HEK293 (cell line): ENCODE results near the gene DYNC1I1.
"Not testable (repeated sequence)": the region's sequence is repeated elsewhere in the genome, so short reads cannot be mapped to it uniquely, and the experiment has no call there.

ENCODE experiments used
- CTCF ChIA-PET: fragments of 350-600 bp; formaldehyde crosslinking; extraction: SDS; loops from one replicate; lab custom pipeline; 2021; ENCODE audit warnings: antibody characterized with exemption; lab: Yijun Ruan, JAX
- POLR2A ChIA-PET: fragments of 300-600 bp; formaldehyde crosslinking; extraction: SDS; loops from one replicate; lab custom pipeline; 2020; ENCODE audit warnings: antibody characterized with exemption, inconsistent platforms; lab: Yijun Ruan, JAX
- H3K27ac ChIP-seq: fragments of 200-500 bp; sonication (Bioruptor generic); 2 replicates; pipeline ENCODE4 v1.5.1; 2014; ENCODE audit warnings: low read depth, low read length, control low read depth, inconsistent platforms; ENCODE audit errors: extremely low read depth
- H3K36me3 ChIP-seq, 2 experiments: fragments of 200-500 bp in 1 of 2; sonication (Bioruptor generic) in 1 of 2; 1 replicate in 1 of 2; 2 replicates in 1 of 2; pipeline ENCODE4 v1.5.1; 2014 to 2017; ENCODE audit warnings: inconsistent platforms in 2 of 2, low read length in 2 of 2; ENCODE audit not compliant: control insufficient read depth in 2 of 2, insufficient read depth in 1 of 2
- H3K4me1 ChIP-seq: fragments of 200-500 bp; sonication (Bioruptor generic); 2 replicates; pipeline ENCODE4 v1.5.1; 2014; ENCODE audit warnings: mild to moderate bottlenecking, low read length, inconsistent platforms; ENCODE audit not compliant: control insufficient read depth, insufficient read depth
- H3K4me3 ChIP-seq: 2 replicates; pipeline ENCODE4 v1.5.1; 2011; ENCODE audit warnings: low read depth, mild to moderate bottlenecking, control low read depth, low read length, moderate library complexity
- H3K9me3 ChIP-seq: fragments of 200-500 bp; sonication (Bioruptor generic); 2 replicates; pipeline ENCODE4 v1.5.1; 2014; ENCODE audit warnings: low read depth, low read length, inconsistent platforms; ENCODE audit not compliant: control insufficient read depth, insufficient read depth
- BCL11B ChIP-seq: fragments of 450-650 bp; formaldehyde crosslinking; IDR thresholded peaks from 2 replicates; pipeline ENCODE4 v1.5.1; 2016; ENCODE audit warnings: low read depth, missing biosample characterization, missing genetic modification characterization
- GLIS2 ChIP-seq: fragments of 450-650 bp; formaldehyde crosslinking; IDR thresholded peaks from 2 replicates; pipeline ENCODE4 v1.5.1; 2016; ENCODE audit warnings: missing biosample characterization, missing genetic modification characterization
- HOXC10 ChIP-seq: sonication (generic); formaldehyde crosslinking; IDR thresholded peaks from 2 replicates; pipeline ENCODE4 v1.8.1; 2023; ENCODE audit warnings: mild to moderate bottlenecking, missing genetic modification reagents
- KLF17 ChIP-seq: fragments of 450-650 bp; formaldehyde crosslinking; IDR thresholded peaks from 2 replicates; pipeline ENCODE4 v1.5.1; 2016; ENCODE audit warnings: missing biosample characterization, missing genetic modification characterization
- KLF9 ChIP-seq: fragments of 450-650 bp; formaldehyde crosslinking; IDR thresholded peaks from 2 replicates; pipeline ENCODE4 v1.5.1; 2016; ENCODE audit warnings: missing biosample characterization, missing genetic modification characterization, low read depth
- PATZ1 ChIP-seq: fragments of 450-650 bp; formaldehyde crosslinking; IDR thresholded peaks from 2 replicates; pipeline ENCODE4 v1.5.1; 2016; ENCODE audit warnings: missing biosample characterization, missing genetic modification characterization
- SCRT1 ChIP-seq: fragments of 450-650 bp; formaldehyde crosslinking; IDR thresholded peaks from 2 replicates; pipeline ENCODE4 v1.5.1; 2016; ENCODE audit warnings: missing biosample characterization, missing genetic modification characterization, borderline replicate concordance
- SP2 ChIP-seq: fragments of 450-650 bp; formaldehyde crosslinking; IDR thresholded peaks from 2 replicates; pipeline ENCODE4 v1.5.1; 2016; ENCODE audit warnings: missing biosample characterization, missing genetic modification characterization
- ZBTB1 ChIP-seq: fragments of 450-650 bp; formaldehyde crosslinking; IDR thresholded peaks from 2 replicates; pipeline ENCODE4 v1.5.1; 2016; ENCODE audit warnings: missing biosample characterization, missing genetic modification characterization
- ZFP37 ChIP-seq: fragments of 450-650 bp; formaldehyde crosslinking; IDR thresholded peaks from 2 replicates; pipeline ENCODE4 v1.5.1; 2016; ENCODE audit warnings: missing biosample characterization, missing genetic modification characterization
- ZFP41 ChIP-seq: fragments of 450-650 bp; formaldehyde crosslinking; IDR thresholded peaks from 2 replicates; pipeline ENCODE4 v1.5.1; 2016; ENCODE audit warnings: missing biosample characterization, missing genetic modification characterization, borderline replicate concordance
- ZNF132 ChIP-seq: fragments of 450-650 bp; formaldehyde crosslinking; IDR thresholded peaks from 2 replicates; pipeline ENCODE4 v1.5.1; 2017; ENCODE audit warnings: missing biosample characterization, missing genetic modification characterization, borderline replicate concordance
- ZNF223 ChIP-seq: fragments of 450-650 bp; formaldehyde crosslinking; IDR thresholded peaks from 2 replicates; pipeline ENCODE4 v1.5.1; 2016; ENCODE audit warnings: missing biosample characterization, missing genetic modification characterization
- ZNF23 ChIP-seq: fragments of 450-650 bp; formaldehyde crosslinking; IDR thresholded peaks from 2 replicates; pipeline ENCODE4 v1.5.1; 2016; ENCODE audit warnings: missing biosample characterization, missing genetic modification characterization, borderline replicate concordance
- ZNF24 ChIP-seq: fragments of 450-650 bp; formaldehyde crosslinking; IDR thresholded peaks from 2 replicates; pipeline ENCODE4 v1.5.1; 2016; ENCODE audit warnings: missing biosample characterization, missing genetic modification characterization
- ZNF266 ChIP-seq: fragments of 450-650 bp; formaldehyde crosslinking; IDR thresholded peaks from 2 replicates; pipeline ENCODE4 v1.5.1; 2016; ENCODE audit warnings: missing biosample characterization, missing genetic modification characterization, low read depth
- ZNF335 ChIP-seq: fragments of 450-650 bp; formaldehyde crosslinking; conservative IDR thresholded peaks from 2 replicates; pipeline ENCODE4 v1.5.1; 2016; ENCODE audit warnings: missing biosample characterization, missing genetic modification characterization
- ZNF416 ChIP-seq: fragments of 450-650 bp; formaldehyde crosslinking; IDR thresholded peaks from 2 replicates; pipeline ENCODE4 v1.5.1; 2016; ENCODE audit warnings: missing biosample characterization, missing genetic modification characterization
- ZNF530 ChIP-seq: fragments of 450-650 bp; formaldehyde crosslinking; IDR thresholded peaks from 2 replicates; pipeline ENCODE4 v1.5.1; 2016; ENCODE audit warnings: low read depth, missing biosample characterization, missing genetic modification characterization
- ZNF571 ChIP-seq: fragments of 450-650 bp; formaldehyde crosslinking; IDR thresholded peaks from 2 replicates; pipeline ENCODE4 v1.5.0; 2017; ENCODE audit warnings: missing biosample characterization, missing genetic modification characterization
- ZNF585B ChIP-seq: fragments of 450-650 bp; formaldehyde crosslinking; IDR thresholded peaks from 2 replicates; pipeline ENCODE4 v1.5.1; 2016; ENCODE audit warnings: missing biosample characterization, missing genetic modification characterization
- ZNF626 ChIP-seq: fragments of 450-650 bp; sonication (Bioruptor Pico); formaldehyde crosslinking; IDR thresholded peaks from 2 replicates; pipeline ENCODE4 v1.5.1; 2018; ENCODE audit warnings: missing biosample characterization, missing genetic modification characterization, inconsistent platforms
- ZNF658 ChIP-seq: fragments of 450-650 bp; formaldehyde crosslinking; IDR thresholded peaks from 2 replicates; pipeline ENCODE4; 2016; ENCODE audit warnings: missing biosample characterization, missing genetic modification characterization
- ZNF747 ChIP-seq: fragments of 450-650 bp; formaldehyde crosslinking; IDR thresholded peaks from 2 replicates; pipeline ENCODE4 v1.5.1; 2016; ENCODE audit warnings: missing biosample characterization, missing genetic modification characterization
- ZNF776 ChIP-seq: fragments of 450-650 bp; formaldehyde crosslinking; IDR thresholded peaks from 2 replicates; pipeline ENCODE4 v1.5.0; 2017; ENCODE audit warnings: missing biosample characterization, missing genetic modification characterization, borderline replicate concordance
- TF ChIP-seq, protein P1 (sequence below): fragments of 450-650 bp; formaldehyde crosslinking; IDR thresholded peaks from 2 replicates; pipeline ENCODE4 v1.5.1; 2016; ENCODE audit warnings: missing biosample characterization, missing genetic modification characterization

The DYNC1I1 gene

DNA sequence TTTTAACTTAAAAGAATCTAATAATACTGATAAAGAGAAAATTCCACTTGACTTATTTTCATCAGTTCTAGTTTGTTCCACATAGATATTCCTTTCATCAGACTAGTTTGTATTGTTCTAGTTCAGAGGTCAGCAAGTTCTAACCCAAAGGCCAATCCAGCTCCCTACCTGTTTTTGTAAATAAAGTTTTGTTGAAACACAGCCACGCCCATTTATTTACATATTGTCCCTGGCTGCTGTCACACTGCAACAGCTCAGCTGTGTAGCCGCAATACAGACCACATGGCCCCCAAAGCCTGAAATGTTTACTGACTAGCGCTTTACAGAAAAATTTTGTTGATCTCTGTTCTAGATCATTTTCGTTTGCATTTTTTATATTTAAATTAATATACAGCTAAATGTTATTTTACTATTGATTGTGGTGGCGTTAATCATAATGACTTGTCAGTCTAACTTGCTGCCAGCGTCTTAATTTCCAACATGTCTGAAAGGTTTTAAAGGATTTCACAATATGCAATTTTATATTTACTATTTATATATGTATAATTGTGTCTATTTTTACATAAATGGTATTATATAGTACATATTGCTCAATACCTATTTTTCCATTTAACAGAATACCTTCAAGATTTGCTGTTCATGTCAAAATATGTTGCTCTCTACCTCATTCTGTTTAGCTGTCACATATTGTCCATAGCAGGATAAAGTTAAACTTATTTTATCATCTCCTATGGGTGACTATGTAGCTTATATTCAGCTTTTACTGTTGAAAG lies 159.3 kb downstream of the DYNC1I1 start (continued):
- no peak for TF ChIP-seq PATZ1

- H3K4me3 ChIP-seq, result no peak overlapping the region
- no peak overlapping the region for H3K27ac ChIP-seq
- ChIA-PET POLR2A (no interaction called here), CTCF (interaction anchor here (0.6 kb wide), 1 partner anchor 1264 kb away, joined by 3 read pairs; no protein-coding TSS in a partner anchor)
- no peaks in the 10 kb centered on the region for H3K4me1 ChIP-seq
- no peaks in the 10 kb centered on the region for H3K36me3 ChIP-seq
- TF ChIP-seq ZNF776, result no peak
- no peak for TF ChIP-seq ZNF626 (tag by site-specific recombination)
- no peak for TF ChIP-seq ZNF24 (tag by site-specific recombination)
- TF ChIP-seq SCRT1 (tag by site-specific recombination), result no peak
- no peak for TF ChIP-seq ZNF23
- TF ChIP-seq HOXC10 (CRISPR knock-in tag), result no peak
- no peak for TF ChIP-seq ZNF571 (tag by site-specific recombination)
- no peak for TF ChIP-seq ZNF223 (tag by site-specific recombination)
- TF ChIP-seq GLIS2 (tag by site-specific recombination), result no peak
- no peak for TF ChIP-seq ZNF747
- no peak for TF ChIP-seq ZNF416 (tag by site-specific recombination)
- H3K9me3 ChIP-seq, result no peaks in the 10 kb centered on the region
Measured at GRCh38 chr7:95933618-95934017, 161.3 kb downstream of the DYNC1I1 start.

DNA sequence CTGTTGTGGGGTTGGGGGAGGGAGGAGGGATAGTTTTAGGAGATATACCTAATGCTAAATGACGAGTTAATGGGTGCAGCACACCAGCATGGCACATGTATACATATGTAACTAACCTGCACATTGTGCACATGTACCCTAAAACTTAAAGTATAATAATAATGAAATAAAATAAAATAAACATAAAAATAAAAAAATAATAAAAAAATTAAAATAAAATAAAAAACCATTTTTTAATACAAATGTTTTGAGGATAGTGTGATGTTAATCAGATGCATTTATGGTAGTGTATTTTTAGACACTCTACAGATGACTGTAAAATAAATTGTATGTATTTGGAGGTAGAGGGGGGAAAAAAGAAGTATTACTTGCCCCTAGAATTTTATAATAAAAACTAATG lies 172.5 kb downstream of the DYNC1I1 start:
- H3K27ac ChIP-seq, H3K4me3 ChIP-seq, H3K4me1 ChIP-seq, CTCF ChIA-PET, H3K9me3 ChIP-seq, POLR2A ChIA-PET, H3K36me3 ChIP-seq: not testable (repeated sequence)

GRCh38 chr7:95950698-95951097 lies 178.3 kb downstream of the DYNC1I1 start:
- Histone ChIP-seq H3K27ac (no peak overlapping the region), H3K4me3 (no peak overlapping the region), H3K4me1 (no peaks in the 10 kb centered on the region), H3K36me3 (no peaks in the 10 kb centered on the region), H3K9me3 (no peaks in the 10 kb centered on the region)
- ChIA-PET CTCF (no interaction called here), POLR2A (no interaction called here)
- TF ChIP-seq ZNF530 (tag by site-specific recombination), result no peak
- TF ChIP-seq ZFP41 (tag by site-specific recombination), result no peak
- TF ChIP-seq ZNF132, result no peak
- no peak for TF ChIP-seq ZFP37 (tag by site-specific recombination)
- TF ChIP-seq ZBTB1 (tag by site-specific recombination), result no peak
- TF ChIP-seq BCL11B (tag by site-specific recombination), result no peak
- no peak for TF ChIP-seq SP2 (tag by site-specific recombination)
- no peak for TF ChIP-seq ZNF335 (tag by site-specific recombination)
- TF ChIP-seq, protein P1, sequence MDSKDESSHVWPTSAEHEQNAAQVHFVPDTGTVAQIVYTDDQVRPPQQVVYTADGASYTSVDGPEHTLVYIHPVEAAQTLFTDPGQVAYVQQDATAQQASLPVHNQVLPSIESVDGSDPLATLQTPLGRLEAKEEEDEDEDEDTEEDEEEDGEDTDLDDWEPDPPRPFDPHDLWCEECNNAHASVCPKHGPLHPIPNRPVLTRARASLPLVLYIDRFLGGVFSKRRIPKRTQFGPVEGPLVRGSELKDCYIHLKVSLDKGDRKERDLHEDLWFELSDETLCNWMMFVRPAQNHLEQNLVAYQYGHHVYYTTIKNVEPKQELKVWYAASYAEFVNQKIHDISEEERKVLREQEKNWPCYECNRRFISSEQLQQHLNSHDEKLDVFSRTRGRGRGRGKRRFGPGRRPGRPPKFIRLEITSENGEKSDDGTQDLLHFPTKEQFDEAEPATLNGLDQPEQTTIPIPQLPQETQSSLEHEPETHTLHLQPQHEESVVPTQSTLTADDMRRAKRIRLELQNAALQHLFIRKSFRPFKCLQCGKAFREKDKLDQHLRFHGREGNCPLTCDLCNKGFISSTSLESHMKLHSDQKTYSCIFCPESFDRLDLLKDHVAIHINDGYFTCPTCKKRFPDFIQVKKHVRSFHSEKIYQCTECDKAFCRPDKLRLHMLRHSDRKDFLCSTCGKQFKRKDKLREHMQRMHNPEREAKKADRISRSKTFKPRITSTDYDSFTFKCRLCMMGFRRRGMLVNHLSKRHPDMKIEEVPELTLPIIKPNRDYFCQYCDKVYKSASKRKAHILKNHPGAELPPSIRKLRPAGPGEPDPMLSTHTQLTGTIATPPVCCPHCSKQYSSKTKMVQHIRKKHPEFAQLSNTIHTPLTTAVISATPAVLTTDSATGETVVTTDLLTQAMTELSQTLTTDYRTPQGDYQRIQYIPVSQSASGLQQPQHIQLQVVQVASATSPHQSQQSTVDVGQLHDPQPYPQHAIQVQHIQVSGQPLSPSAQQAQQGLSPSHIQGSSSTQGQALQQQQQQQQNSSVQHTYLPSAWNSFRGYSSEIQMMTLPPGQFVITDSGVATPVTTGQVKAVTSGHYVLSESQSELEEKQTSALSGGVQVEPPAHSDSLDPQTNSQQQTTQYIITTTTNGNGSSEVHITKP (tag by site-specific recombination), result no peak
- no peak for TF ChIP-seq KLF17
- TF ChIP-seq ZNF266 (tag by site-specific recombination), result no peak
- no peak for TF ChIP-seq ZNF658
- no peak for TF ChIP-seq ZNF585B
- TF ChIP-seq KLF9 (tag by site-specific recombination), result no peak
